Stomach (tissue), 4 donors: ENCODE results near the gene ADGRL2.

Experiments
- POLR2A ChIP-seq, 4 donors: fragments of 450-650 bp; IDR thresholded peaks; one replicate each; pipeline ENCODE4 v1.6.1; 2016; ENCODE audit warnings: antibody characterized with exemption in 4 of 4, control low read depth in 2 of 4, mild to moderate bottlenecking in 1 of 4, moderate library complexity in 1 of 4
- POLR2AphosphoS5 ChIP-seq, 3 donors: sonication (generic); formaldehyde crosslinking; IDR thresholded peaks; one replicate each; pipeline ENCODE4 v1.6.1; 2016; ENCODE audit warnings: antibody characterized with exemption in 3 of 3
- TF ChIP-seq, protein P1 (sequence below), 7 experiments: fragments of 450-650 bp in 4 of 7; fragments of 200-600 bp in 3 of 7; sonication (generic) in 3 of 7; IDR thresholded peaks; one replicate each; pipeline ENCODE4 v1.5.1; 2016 to 2019; ENCODE audit warnings: antibody characterized with exemption in 7 of 7, control low read depth in 2 of 7, mild to moderate bottlenecking in 1 of 7

DNA sequence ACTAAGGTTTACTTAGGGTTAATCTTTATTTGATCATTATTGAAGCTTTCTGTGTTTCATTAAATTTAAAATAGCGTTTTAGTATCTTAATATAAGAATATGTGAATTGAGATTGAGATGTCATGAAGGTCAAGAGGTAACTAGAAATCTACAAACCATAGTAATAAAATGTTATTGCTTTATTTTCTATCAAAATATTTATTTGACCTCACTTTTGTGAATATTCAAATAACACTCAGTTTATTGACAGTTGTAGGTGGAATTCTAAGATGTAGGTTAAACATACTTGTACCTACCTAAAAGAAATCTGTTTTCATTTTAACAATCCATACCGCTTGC is 5.7 kb downstream of the ADGRL2 start:
- TF ChIP-seq, protein P1, sequence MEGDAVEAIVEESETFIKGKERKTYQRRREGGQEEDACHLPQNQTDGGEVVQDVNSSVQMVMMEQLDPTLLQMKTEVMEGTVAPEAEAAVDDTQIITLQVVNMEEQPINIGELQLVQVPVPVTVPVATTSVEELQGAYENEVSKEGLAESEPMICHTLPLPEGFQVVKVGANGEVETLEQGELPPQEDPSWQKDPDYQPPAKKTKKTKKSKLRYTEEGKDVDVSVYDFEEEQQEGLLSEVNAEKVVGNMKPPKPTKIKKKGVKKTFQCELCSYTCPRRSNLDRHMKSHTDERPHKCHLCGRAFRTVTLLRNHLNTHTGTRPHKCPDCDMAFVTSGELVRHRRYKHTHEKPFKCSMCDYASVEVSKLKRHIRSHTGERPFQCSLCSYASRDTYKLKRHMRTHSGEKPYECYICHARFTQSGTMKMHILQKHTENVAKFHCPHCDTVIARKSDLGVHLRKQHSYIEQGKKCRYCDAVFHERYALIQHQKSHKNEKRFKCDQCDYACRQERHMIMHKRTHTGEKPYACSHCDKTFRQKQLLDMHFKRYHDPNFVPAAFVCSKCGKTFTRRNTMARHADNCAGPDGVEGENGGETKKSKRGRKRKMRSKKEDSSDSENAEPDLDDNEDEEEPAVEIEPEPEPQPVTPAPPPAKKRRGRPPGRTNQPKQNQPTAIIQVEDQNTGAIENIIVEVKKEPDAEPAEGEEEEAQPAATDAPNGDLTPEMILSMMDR (IDR thresholded peaks at IDR 0.05): no peak
- TF ChIP-seq POLR2A (IDR thresholded peaks at IDR 0.05): no peak
- TF ChIP-seq POLR2AphosphoS5 (IDR thresholded peaks at IDR 0.05): no peak
